ENCODE results near the gene MED15.

GRCh38 chr22:20547029-20547428, 39.6 kb downstream of the MED15 start:
- TF ChIP-seq RAD21 (conservative IDR thresholded peaks at IDR 0.05 in 1 of 2, IDR thresholded peaks at IDR 0.05 in 1 of 2): no peak
- TF ChIP-seq CTCF (IDR thresholded peaks at IDR 0.05): no peak
- TF ChIP-seq POLR2AphosphoS2 (conservative IDR thresholded peaks at IDR 0.05; ENCODE audit: low read length): no peak
- TF ChIP-seq HDAC2 (IDR thresholded peaks at IDR 0.05): no peak
- no peak for TF ChIP-seq MAZ (IDR thresholded peaks at IDR 0.05; ENCODE audit: borderline replicate concordance, low read depth, low read length)
- no peak for TF ChIP-seq POLR2A (IDR thresholded peaks at IDR 0.05; ENCODE audit: low read length)
- TF ChIP-seq SREBF2 (IDR thresholded peaks at IDR 0.05): no peak
- no peak for TF ChIP-seq JUNB (IDR thresholded peaks at IDR 0.05)
- no peak for TF ChIP-seq RFX5 (IDR thresholded peaks at IDR 0.05)
- no peak for TF ChIP-seq PHF8 (IDR thresholded peaks at IDR 0.05; ENCODE audit: borderline replicate concordance, low read depth)
- no peak for TF ChIP-seq RCOR1 (IDR thresholded peaks at IDR 0.05; ENCODE audit: low read depth, low read length)
- TF ChIP-seq NPAS2 (CRISPR knock-in tag; IDR thresholded peaks at IDR 0.05; ENCODE audit: borderline replicate concordance): no peak
- TF ChIP-seq MAFK (IDR thresholded peaks at IDR 0.05; ENCODE audit: partially characterized antibody): no peak
- TF ChIP-seq SMC3 (IDR thresholded peaks at IDR 0.05): no peak

Data from A549 (cell line).